Erythroblast (primary cell): Measurements from ENCODE around the gene ACLY.

Experiments
- GATA1 ChIP-seq: IDR thresholded peaks from 2 replicates; pipeline ENCODE4 v1.6.1; 2011; ENCODE audit warnings: low read depth, mild to moderate bottlenecking, control low read depth, low read length, moderate library complexity
- POLR2A ChIP-seq: IDR thresholded peaks from 2 replicates; pipeline ENCODE4 v1.6.1; 2011; ENCODE audit warnings: mild to moderate bottlenecking, low read length

DNA sequence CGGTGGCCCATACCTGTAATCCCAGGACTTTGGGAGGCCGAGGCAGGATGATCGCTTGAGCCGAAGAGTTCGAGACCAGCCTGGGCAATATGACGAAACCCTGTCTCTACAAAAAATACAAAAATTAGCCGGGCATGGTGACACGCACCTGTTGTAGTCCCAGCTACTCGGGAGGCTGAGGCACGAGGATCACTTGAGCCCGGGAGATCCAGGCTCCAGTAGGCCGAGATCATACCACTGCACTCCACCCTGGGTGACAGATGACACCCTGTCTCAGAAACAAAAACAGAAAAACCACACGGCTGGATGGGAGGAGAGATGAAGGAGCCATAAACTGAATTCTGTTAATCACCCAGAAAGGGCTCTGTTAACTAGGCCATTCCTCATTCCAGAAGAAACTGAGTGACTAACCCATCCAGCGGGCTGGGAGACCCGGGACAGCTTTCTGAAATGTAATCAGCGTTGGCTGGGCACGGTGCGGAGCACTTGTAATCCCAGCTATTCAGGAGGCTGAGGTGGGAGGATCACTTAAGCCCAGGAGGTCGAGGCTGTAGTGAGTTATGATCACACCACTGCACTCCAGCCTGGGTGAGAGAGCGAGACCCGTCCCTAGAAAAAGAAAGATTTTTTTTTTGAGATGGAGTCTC, 82.1 kb downstream of the ACLY start:
- TF ChIP-seq POLR2A (no peak), GATA1 (no peak)
